MCF 10A (cell line): ENCODE data around the gene FAM81A. TPM values are rescaled to one million over a fixed set of nuclear protein-coding genes. Genes with fewer than 3 reads are reported as not detected.

Experiments used
- BruUV-seq: library from RNA; stranded (reverse); fragments of 400-500 nt; replicated peaks from 2 replicates; lab custom pipeline; 2021; lab: Mats Ljungman, UMichigan
- CTCF ChIA-PET: fragments of 300-600 bp; sonication (Branson Sonifier 250); formaldehyde crosslinking; extraction: SDS; loops from one replicate; lab custom pipeline; 2021; ENCODE audit warnings: antibody characterized with exemption, inconsistent platforms; lab: Yijun Ruan, JAX
- POLR2A ChIA-PET: fragments of 300-600, 350-650 bp; sonication (Branson Sonifier 250); formaldehyde crosslinking; extraction: SDS; loops from one replicate; lab custom pipeline; 2020; ENCODE audit warnings: antibody characterized with exemption, inconsistent platforms; lab: Yijun Ruan, JAX
- DNase-seq: peaks from one replicate; pipeline ENCODE4 v3.0.0-alpha.2; 2018; ENCODE audit not compliant: unreplicated experiment
- H3K27ac Mint-ChIP-seq: one replicate; pipeline ENCODE4 v1.8.0; 2022; ENCODE audit warnings: mild to moderate bottlenecking, low read depth, mixed read lengths; ENCODE audit not compliant: unreplicated experiment
- H3K27me3 Mint-ChIP-seq: one replicate; pipeline ENCODE4 v1.8.0; 2022; ENCODE audit warnings: mixed read lengths; ENCODE audit not compliant: insufficient read depth, unreplicated experiment
- H3K36me3 Mint-ChIP-seq: one replicate; pipeline ENCODE4 v1.8.0; 2022; ENCODE audit warnings: mild to moderate bottlenecking, moderate library complexity, mixed read lengths; ENCODE audit not compliant: insufficient read depth, unreplicated experiment
- H3K4me1 Mint-ChIP-seq: one replicate; pipeline ENCODE4 v1.8.0; 2022; ENCODE audit warnings: mixed read lengths; ENCODE audit not compliant: insufficient read depth, unreplicated experiment
- H3K4me3 Mint-ChIP-seq: one replicate; pipeline ENCODE4 v1.8.0; 2022; ENCODE audit warnings: mild to moderate bottlenecking, moderate library complexity, mixed read lengths; ENCODE audit not compliant: unreplicated experiment
- H3K9me3 Mint-ChIP-seq: one replicate; pipeline ENCODE4 v1.8.0; 2022; ENCODE audit warnings: mixed read lengths; ENCODE audit not compliant: unreplicated experiment
- CTCF ChIP-seq: fragments of 200-600 bp; IDR thresholded peaks from one replicate; pipeline ENCODE4 v1.8.0; 2022; ENCODE audit warnings: antibody characterized with exemption, mild to moderate bottlenecking; ENCODE audit not compliant: unreplicated experiment
- intact Hi-C: fragments of 100-400 bp; cut with micrococcal nuclease; formaldehyde crosslinking; loops from 2 replicates; pipeline ENCODE4 v1.14.1; 2022
- total RNA-seq: library from RNA; stranded (reverse); gene quantifications from 2 replicates; pipeline ENCODE4 v1.2.3, GENCODE V29; 2022

The FAM81A gene
- total RNA-seq, 1 experiment from 2014 or later, result 1.1 TPM

GRCh38 chr15:59444081-59444835 lies 6.3 kb downstream of the FAM81A start:
- intact Hi-C loops, result no loop called here
- no peak for DNase-seq
- H3K4me3 Mint-ChIP-seq, result no peak overlapping the region
- H3K36me3 Mint-ChIP-seq, result no peaks in the 10 kb centered on the region
- BruUV-seq, result no TSS peak
- H3K4me1 Mint-ChIP-seq, result no peaks in the 10 kb centered on the region
- H3K9me3 Mint-ChIP-seq, result no peaks in the 10 kb centered on the region
- H3K27me3 Mint-ChIP-seq, result no peaks in the 10 kb centered on the region
- no peak overlapping the region for H3K27ac Mint-ChIP-seq
- POLR2A ChIA-PET, result interaction anchor here (0.6 to 1.0 kb wide), 2 partner anchors 12 to 143 kb away, joined by 3 to 4 read pairs; no protein-coding TSS in a partner anchor
- TF ChIP-seq CTCF, result no peak
- CTCF ChIA-PET, result interaction anchor here (0.5 to 0.6 kb wide), 2 partner anchors 160 to 199 kb away, joined by 3 read pairs; no protein-coding TSS in a partner anchor

GRCh38 chr15:59444980-59445545 lies 7.1 kb downstream of the FAM81A start:
- intact Hi-C loops, result no loop called here
- CTCF ChIA-PET, result interaction anchor here (0.5 to 0.6 kb wide), 2 partner anchors 160 to 199 kb away, joined by 3 read pairs; no protein-coding TSS in a partner anchor
- no TSS peak for BruUV-seq
- Mint-ChIP-seq H3K27me3 (no peaks in the 10 kb centered on the region), H3K36me3 (no peaks in the 10 kb centered on the region), H3K4me3 (no peak overlapping the region), H3K27ac (no peak overlapping the region), H3K9me3 (no peaks in the 10 kb centered on the region), H3K4me1 (no peaks in the 10 kb centered on the region)
- no peak for TF ChIP-seq CTCF
- POLR2A ChIA-PET, result interaction anchor here (0.6 to 1.0 kb wide), 2 partner anchors 11 to 144 kb away, joined by 3 to 4 read pairs; no protein-coding TSS in a partner anchor
- DNase-seq, result no peak

GRCh38 chr15:59446232-59446957 lies 8.4 kb downstream of the FAM81A start:
- DNase-seq, result no peak
- Mint-ChIP-seq H3K9me3 (no peaks in the 10 kb centered on the region), H3K4me1 (no peaks in the 10 kb centered on the region), H3K27ac (no peak overlapping the region), H3K4me3 (no peak overlapping the region), H3K36me3 (no peaks in the 10 kb centered on the region), H3K27me3 (no peaks in the 10 kb centered on the region)
- no peak for TF ChIP-seq CTCF
- BruUV-seq, result no TSS peak
- ChIA-PET CTCF (no interaction called here), POLR2A (no interaction called here)
- intact Hi-C loops, result no loop called here

DNA sequence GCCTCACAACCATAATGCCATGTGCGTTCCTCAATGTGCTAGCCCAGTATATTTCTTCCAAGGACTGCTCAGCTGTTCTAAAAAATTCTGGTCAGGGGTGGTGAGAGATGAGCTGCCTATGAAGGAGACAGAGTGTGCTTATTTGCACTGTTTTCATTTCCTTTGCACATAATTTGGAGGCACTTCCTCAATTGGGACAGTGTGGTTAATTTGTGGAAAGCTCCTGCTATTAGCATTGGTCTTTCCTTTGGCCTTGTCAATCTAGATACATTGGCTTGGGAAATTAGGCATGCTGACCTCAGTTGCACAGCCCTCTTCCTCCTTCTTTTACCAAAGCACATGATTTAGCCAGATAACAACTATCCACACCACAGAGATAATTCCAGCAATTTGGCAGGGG lies 9.4 kb downstream of the FAM81A start:
- Mint-ChIP-seq H3K36me3 (no peaks in the 10 kb centered on the region), H3K27me3 (no peaks in the 10 kb centered on the region), H3K27ac (no peak overlapping the region), H3K9me3 (no peaks in the 10 kb centered on the region), H3K4me1 (no peaks in the 10 kb centered on the region), H3K4me3 (no peak overlapping the region)
- BruUV-seq, result no TSS peak
- ChIA-PET CTCF (interaction anchor here (0.6 kb wide), 1 partner anchor 211 kb away, joined by 4 read pairs; no protein-coding TSS in a partner anchor), POLR2A (no interaction called here)
- no peak for DNase-seq
- intact Hi-C loops, result no loop called here
- no peak for TF ChIP-seq CTCF
